ENCODE results near the gene SPRR5. TPM values are rescaled to one million over a fixed set of nuclear protein-coding genes. Genes with fewer than 3 reads are reported as not detected.

SPRR5 gene
- total RNA-seq, 4 donors from 2014 or later: 41.5 to 137 (median 78.1) TPM

DNA sequence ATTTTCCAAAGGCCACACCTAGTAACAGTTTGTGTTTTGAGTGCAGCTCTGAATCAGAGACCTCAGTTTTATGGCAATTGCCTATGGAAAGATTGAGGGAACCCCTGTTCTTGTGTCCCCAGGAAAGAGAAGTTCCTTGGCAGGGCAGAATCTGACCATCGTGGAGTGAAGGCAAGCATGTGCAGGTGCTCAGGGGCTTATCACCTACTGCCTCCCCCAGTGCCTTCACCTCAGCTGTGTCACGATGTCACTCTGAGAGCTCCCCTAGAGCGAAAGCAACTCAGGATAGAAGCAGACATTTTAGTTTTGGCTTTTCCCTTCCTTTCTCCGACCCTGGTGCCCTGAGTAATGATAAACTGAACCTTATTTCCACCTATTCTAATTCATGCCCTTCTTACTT is 35.1 kb downstream of the SPRR5 start:
- no peak overlapping the region for H3K4me3 ChIP-seq (ENCODE audit: low read depth, poor library complexity, severe bottlenecking)
- no peak for DNase-seq (ENCODE audit: low spot score in 2 of 2)
- 79 to 87% methylated on average over 4 of the region's 4 CpGs for WGBS, 2 donors
- intact Hi-C loops (cut with DNase I; ENCODE audit: low total_unique reads): no loop called here
- TF ChIP-seq, protein P1, sequence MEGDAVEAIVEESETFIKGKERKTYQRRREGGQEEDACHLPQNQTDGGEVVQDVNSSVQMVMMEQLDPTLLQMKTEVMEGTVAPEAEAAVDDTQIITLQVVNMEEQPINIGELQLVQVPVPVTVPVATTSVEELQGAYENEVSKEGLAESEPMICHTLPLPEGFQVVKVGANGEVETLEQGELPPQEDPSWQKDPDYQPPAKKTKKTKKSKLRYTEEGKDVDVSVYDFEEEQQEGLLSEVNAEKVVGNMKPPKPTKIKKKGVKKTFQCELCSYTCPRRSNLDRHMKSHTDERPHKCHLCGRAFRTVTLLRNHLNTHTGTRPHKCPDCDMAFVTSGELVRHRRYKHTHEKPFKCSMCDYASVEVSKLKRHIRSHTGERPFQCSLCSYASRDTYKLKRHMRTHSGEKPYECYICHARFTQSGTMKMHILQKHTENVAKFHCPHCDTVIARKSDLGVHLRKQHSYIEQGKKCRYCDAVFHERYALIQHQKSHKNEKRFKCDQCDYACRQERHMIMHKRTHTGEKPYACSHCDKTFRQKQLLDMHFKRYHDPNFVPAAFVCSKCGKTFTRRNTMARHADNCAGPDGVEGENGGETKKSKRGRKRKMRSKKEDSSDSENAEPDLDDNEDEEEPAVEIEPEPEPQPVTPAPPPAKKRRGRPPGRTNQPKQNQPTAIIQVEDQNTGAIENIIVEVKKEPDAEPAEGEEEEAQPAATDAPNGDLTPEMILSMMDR (IDR thresholded peaks at IDR 0.05): no peak
- no peak for TF ChIP-seq POLR2A (IDR thresholded peaks at IDR 0.05)

DNA sequence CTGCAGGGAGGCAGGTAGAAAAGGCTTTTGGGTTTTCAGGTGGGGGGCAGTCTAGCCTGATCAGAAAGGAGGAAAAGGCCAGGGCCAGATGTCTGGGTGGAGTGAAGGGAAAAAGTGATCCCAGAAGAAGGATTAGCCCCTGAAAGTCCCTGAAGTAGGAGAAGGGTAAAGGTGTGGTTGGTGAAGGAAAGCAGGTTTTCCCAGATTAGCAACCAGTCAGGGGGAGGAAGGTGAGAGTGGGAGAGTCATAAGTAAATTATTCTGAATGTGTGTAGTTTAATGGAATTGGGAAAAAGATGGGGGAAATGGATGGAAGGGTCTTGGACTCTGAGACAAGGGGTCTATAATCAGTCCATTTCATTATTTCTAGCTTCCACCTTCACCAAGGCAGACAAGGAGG is 36.2 kb downstream of the SPRR5 start:
- no peak overlapping the region for H3K4me3 ChIP-seq (ENCODE audit: low read depth, poor library complexity, severe bottlenecking)
- no peak for DNase-seq (ENCODE audit: low spot score in 2 of 2)
- TF ChIP-seq, protein P1 (IDR thresholded peaks at IDR 0.05): no peak
- TF ChIP-seq POLR2A (IDR thresholded peaks at IDR 0.05): no peak
- intact Hi-C loops (cut with DNase I; ENCODE audit: low total_unique reads): no loop called here

GRCh38 chr1:152983743-152984142 is 36.7 kb downstream of the SPRR5 start, which contains the start of gene SPRR1A:
Gene SPRR1A, plus strand, starts transcription at chr1:152984081. Its CDS starts 1,150 bp downstream, at chr1:152985231.
- DNase-seq (ENCODE audit: low spot score in 2 of 2): no peak
- H3K4me3 ChIP-seq (ENCODE audit: low read depth, poor library complexity, severe bottlenecking): no peak within 1 kb of the TSS
- 55 to 68% methylated on average over 3 of the region's 3 CpGs for WGBS, 2 donors
- TF ChIP-seq, protein P1 (IDR thresholded peaks at IDR 0.05): no peak
- TF ChIP-seq POLR2A (IDR thresholded peaks at IDR 0.05): no peak
- intact Hi-C loops (cut with DNase I; ENCODE audit: low total_unique reads): no loop called here

- intact Hi-C loops (cut with DNase I; ENCODE audit: low total_unique reads): no loop called here
- 65 to 72% methylated on average over 2 of the region's 2 CpGs for WGBS, 2 donors
- H3K4me3 ChIP-seq (ENCODE audit: low read depth, poor library complexity, severe bottlenecking): no peak overlapping the region
- TF ChIP-seq, protein P1 (IDR thresholded peaks at IDR 0.05): no peak
- no peak for TF ChIP-seq POLR2A (IDR thresholded peaks at IDR 0.05)
- no peak for DNase-seq (ENCODE audit: low spot score in 2 of 2)
Observed at GRCh38 chr1:152986578-152986977, 39.6 kb downstream of the SPRR5 start.

DNA sequence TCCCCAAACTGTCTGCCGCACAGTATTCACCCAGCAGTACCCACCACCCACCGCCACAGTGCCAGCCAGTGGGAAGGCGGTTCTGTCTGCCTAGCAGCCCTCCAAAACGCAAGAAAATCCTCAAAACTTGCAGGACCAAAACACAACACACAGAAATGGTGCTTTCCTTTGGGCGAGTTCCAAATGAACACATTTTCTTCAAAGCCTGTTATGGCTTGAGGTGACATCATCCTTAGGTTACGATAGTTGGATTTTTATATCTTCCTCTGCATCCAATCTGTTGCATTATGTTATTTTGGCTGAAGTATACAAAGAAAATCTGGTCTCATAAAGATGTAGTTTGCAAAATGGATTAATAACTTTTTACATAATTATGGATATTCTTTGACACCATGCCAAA is 46.2 kb downstream of the SPRR5 start:
- TF ChIP-seq POLR2A (IDR thresholded peaks at IDR 0.05): no peak
- TF ChIP-seq, protein P1 (IDR thresholded peaks at IDR 0.05): no peak
- H3K4me3 ChIP-seq (ENCODE audit: low read depth, poor library complexity, severe bottlenecking): no peak overlapping the region
- intact Hi-C loops (cut with DNase I; ENCODE audit: low total_unique reads): no loop called here
- WGBS, 2 donors: 47% methylated on average over 6 of the region's 6 CpGs
- DNase-seq (ENCODE audit: low spot score in 2 of 2): no peak

DNA sequence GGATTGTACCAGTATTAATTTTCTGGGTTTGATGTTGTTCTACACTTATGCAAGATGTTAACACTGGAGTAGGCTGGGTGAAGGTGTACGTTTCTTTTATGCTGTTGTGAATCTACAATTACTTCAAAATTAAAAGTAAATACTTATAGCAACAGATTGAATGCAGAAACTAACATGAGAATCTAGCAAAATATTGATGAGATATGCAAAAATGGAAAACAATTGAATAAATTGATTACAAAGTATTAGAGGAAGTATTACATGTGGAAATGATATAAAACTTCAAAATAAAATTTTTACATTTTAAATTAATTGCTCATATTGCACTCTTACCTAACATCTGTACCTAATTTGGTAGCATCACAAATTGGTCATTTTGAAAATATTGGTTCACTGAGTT is 48.8 kb downstream of the SPRR5 start:
- intact Hi-C loops (cut with DNase I; ENCODE audit: low total_unique reads): no loop called here
- DNase-seq (ENCODE audit: low spot score in 2 of 2): no peak
- TF ChIP-seq, protein P1 (IDR thresholded peaks at IDR 0.05): no peak
- TF ChIP-seq POLR2A (IDR thresholded peaks at IDR 0.05): no peak
- WGBS, 2 donors: 33 to 43% methylated on average over 1 of the region's 1 CpG
- H3K4me3 ChIP-seq (ENCODE audit: low read depth, poor library complexity, severe bottlenecking): no peak overlapping the region
